Esophagus muscularis mucosa (tissue), 2 donors: Measurements from ENCODE around the gene PLEKHG4B.

Source experiments
- EP300 ChIP-seq: sonication (generic); formaldehyde crosslinking; IDR thresholded peaks from one replicate; pipeline ENCODE4 v1.6.1; 2017; ENCODE audit warnings: antibody characterized with exemption
- POLR2A ChIP-seq: fragments of 450-650 bp; IDR thresholded peaks from one replicate; pipeline ENCODE4 v1.6.1; 2017; ENCODE audit warnings: antibody characterized with exemption, moderate library complexity, mild to moderate bottlenecking, low read depth

- TF ChIP-seq POLR2A: no peak
- no peak for TF ChIP-seq EP300
Observed at GRCh38 chr5:178110-178509, 86.1 kb downstream of the PLEKHG4B start.
